Umbilical cord (tissue), 2 donors: ENCODE data around the gene CHSY1. TPM values are rescaled to one million over a fixed set of nuclear protein-coding genes. Genes with fewer than 3 reads are reported as not detected.

ENCODE experiments used
- DNase-seq: peaks from one replicate; pipeline ENCODE4 v3.0.0-alpha.2; 2015; ENCODE audit warnings: low spot score
- total RNA-seq: library from RNA; depleted of rRNA; stranded (reverse); fragments of >200 nt; gene quantifications from one replicate; pipeline ENCODE4 v1.2.3, GENCODE V29; 2014; ENCODE audit warnings: low replicate concordance; ENCODE audit not compliant: insufficient read depth

The CHSY1 gene
- total RNA-seq, 1 donor from 2014 or later: 50.6 TPM

DNA sequence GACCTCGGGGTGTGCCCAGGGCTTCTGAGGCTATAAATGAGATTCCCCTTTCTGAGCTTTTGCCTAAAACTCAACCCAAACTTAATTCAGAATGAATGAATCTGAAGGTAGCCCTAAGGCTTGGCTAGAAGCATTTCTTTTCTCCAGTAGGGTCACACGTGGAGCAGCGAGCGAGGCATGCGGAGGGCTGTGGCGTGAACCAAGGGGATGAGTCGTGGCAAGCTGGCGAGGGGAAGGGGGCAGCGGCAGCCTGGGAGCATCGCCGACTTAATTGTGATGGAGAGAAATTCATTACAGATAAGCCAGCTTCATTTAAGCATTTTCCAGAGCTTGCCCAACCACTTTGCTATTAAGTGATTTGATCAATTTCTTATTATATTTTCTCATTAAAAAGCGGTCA, 79.9 kb downstream of the CHSY1 start:
- no peak for DNase-seq

DNA sequence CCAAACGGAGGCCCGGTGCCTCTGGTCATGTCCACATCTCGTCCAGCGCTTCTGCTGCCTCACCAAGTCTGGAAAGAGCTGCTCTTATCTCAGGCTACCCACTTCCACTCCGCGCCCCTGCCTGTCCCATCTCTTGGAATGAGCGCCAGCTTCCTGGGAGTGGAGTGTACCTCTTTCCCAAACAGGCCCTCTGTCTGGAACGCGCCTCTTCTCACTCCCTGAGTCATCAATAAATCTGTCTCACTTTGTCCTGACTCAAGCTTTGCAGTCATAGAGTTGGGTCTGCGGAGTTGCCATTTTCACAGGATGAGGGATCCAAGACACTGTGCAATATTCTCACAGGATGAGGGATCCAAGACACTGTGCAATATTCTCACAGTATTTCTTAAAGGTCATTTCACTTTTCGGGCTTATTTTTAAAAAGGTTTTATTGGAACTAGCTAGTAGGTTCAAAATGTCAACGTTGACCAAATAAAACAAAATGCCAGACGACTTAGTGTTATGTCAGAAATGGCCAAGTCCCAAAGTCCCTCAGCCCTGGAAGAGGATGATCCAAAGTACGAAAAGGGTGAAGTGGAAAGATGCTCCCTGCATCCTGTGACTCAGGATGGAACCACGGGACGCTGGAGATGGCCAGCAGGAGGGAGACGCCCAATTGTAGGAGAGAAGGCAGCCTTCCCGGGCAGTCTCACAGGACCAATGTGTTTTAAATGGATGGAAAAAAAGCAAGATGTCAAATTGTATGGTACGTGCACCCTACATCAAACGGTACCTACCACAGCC, 81.1 kb downstream of the CHSY1 start:
- DNase-seq: no peak

DNA sequence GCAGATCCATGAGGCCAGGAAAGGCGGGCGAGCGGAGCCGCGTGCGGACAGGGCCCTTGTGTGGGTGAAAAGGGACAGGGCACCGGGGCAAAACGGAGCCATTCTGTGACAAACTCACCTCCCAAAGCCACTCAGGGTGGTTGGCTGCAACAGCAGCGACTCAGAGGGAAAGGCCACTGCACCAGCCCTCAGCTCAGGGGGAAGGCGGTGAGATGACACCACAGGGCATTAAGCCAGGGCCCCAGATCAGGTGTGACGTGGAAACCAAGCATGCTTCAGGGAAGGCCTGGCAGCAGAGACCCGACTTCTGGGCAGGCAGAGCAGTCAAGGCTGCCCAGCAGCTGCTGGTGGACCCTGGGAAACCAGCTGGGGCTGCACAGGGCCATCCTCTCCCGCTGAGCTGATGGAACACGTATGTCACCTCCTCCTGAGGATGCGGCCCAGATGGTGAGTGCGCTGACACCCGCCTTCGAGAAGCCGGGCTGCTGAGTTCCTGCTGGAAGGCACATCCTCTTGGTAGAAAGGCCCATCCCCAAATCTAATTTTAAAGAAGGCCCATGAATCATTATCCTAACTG, 82.3 kb downstream of the CHSY1 start:
- DNase-seq: no peak

DNA sequence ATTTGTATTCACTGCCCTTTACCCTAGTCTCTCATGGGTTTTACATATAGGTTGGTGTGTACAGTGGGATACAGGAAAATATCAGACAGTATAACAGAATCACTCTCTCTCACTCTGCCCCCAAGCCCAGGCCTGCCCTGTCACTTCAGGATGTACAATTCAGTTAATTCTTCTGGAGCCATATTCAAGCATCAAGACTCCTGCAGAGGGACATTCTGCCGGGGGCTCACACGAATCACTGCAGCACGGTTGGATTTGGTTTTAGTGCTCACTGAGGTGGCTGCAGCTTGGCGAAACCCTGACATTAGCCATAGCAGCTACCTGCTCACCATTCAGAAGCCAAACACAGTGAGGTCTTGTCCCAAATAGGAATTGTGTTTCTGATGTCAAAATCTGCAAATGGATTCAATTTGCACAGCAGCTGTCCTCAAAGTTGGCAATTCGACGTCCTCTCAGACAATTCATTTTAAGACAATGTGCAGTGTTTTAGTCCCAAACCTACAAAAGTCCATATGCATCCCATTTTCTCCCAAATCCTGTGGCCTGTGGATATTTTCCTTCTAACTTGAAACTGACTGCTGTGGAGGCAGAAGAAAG, 82.9 kb downstream of the CHSY1 start:
- no peak for DNase-seq

DNA sequence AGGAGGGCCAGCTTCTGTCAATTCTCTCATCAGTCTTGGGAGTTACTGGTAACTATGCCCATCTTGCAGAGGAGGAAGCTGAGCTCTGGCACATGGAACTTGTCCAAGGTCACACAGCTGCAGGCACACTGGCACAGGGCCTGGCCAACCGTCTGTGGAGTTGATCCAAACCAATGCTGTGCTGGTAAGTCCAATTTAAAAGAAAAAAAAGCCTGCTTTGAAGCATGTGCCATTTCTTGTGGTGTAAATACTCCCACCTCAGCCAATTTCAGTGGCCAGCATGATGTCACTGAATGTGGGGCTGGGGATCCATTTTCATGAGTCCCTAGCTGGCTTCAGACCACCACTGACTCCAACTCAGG, 83.4 kb downstream of the CHSY1 start:
- DNase-seq: no peak

DNA sequence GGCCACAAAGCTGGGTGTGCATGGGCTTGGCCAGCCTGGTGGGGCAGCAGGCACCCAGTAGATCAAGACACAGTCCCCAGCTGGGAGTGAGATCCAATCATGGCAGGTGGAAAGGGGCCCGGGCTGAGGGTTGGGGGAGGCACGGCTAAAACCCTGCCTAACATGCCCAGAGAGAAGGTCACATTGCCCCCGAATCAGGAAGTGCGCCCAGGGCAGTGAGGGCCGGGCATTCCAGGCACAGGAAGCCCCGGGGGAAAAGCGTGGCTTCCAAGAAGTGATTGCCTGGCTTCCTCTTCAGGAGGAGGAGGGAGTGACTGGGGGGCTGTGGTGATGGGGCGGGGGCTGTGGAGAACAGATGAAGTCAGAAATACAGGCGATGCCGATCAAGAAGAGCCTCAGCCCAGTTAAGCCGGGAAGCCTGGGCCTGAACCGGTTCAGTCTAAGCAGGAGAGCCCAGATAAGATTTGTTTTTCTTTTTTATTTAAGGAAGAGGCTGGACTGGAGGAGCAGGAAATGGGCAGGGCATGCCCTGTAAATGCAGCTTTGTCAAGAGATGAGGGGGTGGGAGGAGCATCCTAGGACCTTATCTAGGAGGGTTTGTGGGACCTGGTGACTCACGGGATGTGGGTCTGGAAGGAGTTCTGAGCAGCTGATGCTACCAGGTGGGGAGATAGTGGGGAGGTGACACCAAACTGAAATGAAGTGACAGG, 83.9 kb downstream of the CHSY1 start:
- DNase-seq: peak; percentile 79

DNA sequence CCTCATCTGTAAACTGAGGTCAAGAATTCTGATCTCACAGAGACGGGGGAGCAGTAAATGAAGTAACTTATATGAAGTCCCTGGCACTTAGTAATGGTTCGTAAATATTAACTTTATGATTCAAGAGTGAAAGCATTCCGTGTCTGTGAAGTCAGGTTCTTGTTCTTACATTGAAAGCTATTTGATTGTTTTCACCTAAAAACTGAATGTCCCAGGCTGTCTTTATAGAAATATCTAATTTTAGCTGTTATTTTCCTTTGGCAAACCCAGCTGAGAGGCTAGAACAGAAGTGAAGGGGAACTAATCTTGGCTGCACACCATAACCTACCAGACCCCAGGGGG, 84.5 kb downstream of the CHSY1 start:
- DNase-seq: no peak

DNA sequence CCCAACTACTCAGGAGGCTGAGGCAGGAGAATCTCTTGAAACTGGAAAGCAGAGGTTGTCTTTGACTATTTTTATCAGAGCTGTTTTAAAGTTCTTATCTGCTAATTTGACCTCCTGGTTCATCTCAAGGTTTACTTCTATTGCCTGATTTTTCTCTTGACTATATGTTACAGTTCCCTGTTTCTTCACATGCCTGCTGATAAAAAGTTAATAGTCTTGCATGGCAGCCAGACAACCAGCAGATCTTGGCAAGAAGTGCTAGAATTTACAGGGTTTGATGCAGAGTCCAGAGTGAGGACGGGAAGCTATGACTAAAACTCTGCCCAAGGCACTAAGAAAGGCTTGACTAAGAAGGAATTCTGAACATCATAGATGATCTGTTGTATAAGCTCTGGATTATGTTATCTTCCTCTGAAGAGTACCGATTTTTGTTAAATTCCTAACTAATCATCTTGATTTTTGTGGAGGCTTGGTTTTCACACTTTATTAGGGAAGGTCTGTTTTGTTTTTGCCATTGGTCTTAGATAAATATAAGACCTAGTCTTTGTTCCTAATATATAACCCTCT, 85.9 kb downstream of the CHSY1 start:
- DNase-seq: no peak

DNA sequence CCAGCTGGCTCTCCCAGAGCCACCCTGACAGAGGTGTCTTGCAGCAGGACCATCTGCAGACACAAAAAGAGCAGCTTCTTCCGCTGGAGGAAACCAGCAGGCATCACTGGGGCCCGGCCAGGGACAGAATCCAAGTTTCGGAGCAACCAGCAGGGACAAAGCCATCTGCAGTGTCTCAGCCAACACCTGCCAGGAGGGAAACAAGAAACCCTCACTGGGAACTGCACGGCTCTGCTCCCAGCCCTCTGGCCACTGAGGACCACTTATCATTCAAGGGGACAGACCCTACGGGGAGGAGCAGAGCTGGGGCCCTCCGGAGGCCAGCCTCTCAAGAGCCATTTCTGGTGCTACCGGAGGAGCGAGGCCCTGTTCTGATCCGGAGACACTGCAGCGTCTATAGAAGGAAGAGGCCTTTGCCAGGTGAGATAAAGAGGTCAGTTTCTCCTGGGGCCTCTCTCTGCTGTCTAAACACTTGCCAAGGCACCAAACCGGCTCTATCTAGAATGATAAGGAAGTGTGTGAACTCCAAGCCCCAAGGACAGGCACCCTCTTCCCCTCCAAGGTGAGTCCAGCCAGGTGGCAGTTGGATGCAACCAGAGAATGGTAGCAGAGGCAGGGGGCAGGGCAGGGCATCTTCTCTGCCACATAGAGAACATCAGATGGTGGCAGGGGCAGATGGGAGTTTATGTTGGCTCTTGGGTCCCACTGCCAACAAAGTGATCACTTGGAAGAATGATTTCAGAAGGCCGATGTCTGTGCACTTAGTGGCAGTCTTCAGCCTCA, 89.0 kb downstream of the CHSY1 start:
- DNase-seq: peak; percentile 78

DNA sequence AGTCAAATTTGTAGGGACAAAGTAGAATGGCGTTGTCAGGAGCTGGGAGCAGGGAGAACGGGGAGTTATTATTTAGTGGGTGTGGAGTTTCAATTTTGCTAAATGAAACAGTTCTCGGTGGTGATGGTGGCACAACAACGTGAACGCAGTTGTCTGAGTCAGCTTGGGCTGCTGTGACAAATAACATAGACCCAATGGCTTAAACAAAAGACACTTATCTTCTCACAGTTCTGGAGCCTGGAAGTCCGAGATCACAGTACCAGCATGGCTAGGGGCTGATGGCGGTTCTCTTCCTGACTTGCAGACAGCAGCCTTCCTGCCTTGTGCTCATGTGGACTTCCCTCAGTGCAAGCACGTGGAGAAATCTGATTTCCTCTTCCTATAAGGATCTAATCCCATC, 90.2 kb downstream of the CHSY1 start:
- no peak for DNase-seq

DNA sequence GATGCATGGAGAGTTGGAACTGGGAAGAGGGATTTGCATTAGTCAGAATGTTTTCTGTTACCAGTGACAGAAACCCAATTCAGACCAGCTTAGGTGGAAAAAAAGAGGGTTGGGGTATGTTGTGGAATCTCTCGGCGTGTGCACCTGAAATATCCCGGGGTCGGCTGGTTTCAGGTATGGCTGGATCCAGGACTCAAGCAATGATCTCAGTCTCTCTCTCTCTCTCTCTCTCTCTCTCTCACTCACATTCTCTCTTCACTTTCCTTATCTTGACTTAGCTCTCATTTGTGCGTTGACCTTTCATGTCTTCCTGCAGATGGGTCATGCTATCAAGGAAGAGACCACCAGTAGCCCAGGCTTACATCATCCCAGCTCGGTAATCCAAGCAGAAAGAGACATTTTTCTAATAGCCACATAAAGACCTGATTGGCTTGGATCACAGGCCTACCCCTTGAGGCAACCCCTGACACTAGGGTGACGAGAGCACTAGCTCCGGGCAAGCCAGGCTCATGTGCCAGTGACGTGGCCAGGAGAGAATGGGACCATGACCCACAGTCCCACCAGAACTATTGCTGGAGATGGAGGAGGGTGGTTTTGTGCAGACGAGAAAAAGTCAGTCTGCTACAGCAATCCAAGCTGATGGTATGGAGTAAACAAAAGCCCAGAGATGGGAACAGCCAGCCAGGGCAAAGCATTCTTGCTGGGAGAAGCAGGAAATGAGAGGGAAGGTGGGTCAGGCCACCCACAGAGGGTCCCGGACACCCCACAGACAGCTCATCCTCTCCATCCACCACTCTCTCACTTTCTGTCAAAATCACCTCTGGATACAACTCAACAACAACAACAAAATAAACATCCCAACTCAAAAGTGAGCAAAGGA, 91.7 kb downstream of the CHSY1 start:
- no peak for DNase-seq

DNA sequence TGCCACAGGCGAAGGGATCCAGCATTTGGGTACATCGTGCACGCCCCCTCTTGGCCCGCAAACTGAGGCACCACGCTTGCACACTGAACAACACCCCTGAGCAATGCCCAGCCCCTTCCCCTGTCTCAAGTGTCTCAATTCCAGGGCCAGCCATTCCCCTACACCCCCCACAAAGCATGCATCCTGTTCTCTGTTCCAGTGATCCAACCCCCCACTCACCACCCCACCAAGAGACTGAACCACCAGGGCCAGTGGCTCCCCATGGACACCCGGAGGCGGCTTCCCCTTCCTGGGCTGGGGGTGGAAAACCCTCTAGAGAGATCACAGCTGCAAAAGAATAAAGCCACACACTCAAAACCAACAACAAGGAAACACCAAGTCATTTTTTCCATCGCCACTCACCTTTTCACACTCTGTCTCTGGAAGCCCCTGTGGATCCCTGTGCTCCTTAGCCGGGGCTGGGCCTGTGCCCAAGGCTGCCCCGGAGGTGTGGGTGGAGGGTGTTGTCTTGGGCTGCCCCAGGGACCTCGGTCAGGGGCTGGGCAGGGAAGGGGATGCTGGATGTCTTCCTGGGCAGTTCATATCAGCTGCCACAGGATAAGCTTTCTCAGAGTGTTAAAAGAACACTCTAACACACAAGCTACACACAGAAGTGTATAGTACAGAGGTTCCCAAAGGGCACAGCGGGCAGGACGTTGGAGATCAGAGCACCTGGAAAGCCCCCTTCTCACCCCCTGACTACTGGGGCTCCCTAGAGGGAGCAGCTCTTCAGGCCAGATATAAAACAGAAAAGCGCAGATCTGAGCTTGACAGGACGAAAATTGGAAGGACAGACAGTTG, 92.5 kb downstream of the CHSY1 start:
- DNase-seq: no peak

DNA sequence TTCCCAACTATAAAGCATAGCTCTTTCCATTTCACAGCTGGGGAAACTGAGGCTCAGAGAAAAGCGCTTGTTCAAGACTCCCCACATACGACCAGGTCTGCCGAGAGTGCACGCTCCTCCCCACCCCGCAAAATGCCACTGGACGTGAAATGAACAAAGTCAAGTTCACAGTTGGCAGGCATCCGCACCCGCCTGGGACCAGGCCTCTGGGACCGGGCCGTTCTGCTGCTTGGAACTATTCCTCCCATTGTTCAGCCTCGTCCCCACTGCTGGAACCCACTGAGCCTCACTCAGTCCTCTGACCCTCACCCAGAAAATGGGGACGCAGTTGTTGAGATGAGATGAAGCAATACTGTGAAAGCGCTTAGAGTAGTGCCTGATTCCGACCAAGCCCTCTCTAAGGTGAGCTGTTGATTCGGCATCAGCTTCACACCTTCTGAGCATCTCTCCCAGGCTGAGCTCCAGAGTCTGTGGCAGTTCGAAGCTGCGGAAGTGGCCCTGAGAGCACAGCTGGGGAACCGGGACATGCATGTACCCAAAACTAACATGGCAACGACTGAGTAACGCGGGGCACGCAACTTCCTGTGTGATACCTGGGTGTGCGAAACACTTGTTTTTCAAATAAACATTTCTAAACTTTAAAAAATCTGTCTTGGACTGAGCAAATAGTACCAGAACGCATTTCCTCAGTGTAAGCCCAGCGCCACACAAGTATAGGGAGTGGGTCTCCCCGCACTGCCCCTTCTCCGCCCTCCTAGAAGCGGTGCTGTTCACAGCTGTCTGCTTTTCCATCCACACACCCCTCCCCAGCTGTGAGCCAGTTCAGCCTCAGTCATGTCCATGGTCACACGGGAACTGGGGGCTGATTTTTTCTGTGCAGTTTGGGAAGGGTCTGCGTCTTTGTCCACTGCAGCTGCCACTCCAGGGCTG, 93.4 kb downstream of the CHSY1 start:
- DNase-seq: no peak

DNA sequence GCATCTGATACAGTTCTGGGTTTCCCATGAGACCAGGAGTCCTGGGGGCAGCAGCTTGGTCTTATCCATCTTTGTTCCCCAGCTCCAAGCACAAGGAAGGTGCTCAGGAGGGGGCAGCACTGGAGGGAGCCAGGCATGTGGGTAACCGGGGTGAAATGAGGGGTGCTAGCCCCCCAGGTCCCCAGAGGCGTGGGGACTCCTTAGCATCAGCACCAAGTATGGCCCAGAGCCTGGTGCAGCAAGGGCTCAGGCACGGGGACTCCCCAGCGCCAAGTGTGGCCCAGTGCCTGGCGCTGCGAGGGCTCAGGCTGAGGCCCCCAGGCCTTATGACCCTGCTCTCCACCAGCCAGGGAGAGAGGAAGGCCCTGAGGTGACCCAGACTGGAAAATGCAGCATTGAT, 94.1 kb downstream of the CHSY1 start:
- DNase-seq: no peak

DNA sequence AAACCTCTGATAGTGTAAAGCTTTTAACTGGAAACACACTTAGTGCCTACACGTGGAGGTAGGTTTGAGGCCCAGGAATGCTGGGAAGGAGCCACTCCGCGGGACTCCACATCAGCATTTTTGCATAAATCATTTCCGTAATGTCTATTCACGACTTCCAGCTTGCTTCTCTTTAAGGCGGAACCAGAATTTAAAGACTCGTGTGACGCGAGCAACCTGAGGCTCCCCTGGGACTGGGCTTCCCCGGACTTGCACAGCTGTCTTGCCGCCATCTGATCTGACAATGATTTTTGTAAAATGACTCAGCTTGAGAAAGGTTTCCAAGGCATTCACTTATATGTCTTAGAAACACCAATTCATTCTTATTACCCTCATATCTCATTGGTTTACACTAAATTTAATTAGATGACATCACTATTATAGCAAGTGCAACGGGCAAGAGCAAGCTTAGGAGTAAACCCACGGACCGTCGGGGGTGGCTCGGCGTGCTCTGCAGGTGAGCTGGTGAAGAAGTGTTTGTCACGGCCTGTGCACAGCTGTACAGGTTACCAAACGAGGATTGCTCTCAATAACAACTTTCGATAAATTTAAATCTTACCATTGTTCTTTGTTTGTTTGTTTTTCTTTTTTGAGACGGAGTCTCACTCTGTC, 95.2 kb downstream of the CHSY1 start:
- no peak for DNase-seq

DNA sequence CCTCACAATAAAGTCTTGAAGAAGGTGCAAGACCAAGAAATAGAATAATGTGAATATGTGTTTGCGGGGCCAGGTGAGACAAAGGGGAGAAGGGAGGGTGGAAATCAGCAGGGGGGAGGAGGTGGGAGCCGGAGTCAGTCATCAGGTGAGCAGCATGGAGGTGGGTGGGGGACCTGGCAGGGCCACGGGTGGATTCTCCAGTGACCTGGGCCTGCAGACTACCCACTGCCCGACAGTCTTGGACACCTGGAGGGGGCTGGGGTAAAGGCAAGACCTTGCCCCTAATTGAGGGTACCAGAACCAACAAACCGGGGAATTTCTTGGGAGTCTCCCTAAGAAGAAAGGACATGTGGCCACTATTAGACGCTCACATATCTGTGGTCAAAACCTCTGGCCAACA, 95.8 kb downstream of the CHSY1 start:
- no peak for DNase-seq

DNA sequence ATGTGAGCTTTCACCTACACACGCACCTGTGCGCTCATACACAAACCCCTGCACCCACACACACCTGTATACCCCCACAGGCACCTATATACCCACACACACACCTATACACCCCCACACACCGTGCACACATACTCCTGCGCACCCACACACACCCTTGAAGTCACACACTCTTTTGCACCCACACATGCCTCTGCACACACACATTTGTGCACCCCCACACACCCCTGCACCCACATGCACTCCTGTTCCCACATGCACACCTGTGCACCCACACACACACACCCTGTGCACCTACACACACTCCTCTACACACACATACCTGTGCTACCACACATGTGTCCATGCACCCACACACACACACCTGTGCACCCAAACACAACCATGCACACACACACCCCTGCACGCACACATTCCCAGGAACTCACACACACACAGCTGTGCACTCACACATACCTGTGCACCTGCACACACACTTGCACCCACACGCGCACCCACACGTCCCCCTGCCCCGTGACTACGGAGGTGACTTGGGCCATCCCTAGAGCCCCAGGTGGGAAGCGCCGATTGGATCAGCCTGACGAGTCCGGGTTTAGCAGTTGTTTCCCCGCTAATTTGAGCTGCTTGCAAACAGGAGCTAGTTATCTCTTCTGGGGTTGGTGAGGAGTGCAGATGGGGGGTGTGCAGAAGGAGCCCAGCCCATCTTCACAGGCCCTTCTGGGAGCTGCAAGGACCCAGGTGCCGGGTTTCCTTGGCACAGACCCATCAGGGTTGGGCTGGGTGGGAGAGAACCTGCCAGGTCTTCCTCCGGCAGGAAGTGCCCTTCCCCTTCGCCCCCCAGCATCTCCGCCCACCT, 97.8 kb downstream of the CHSY1 start:
- DNase-seq: no peak
